Transverse colon (tissue), 4 donors: ENCODE measurements around the gene NCEH1.

Experiments used
- EP300 ChIP-seq: sonication (generic); formaldehyde crosslinking; IDR thresholded peaks from one replicate; pipeline ENCODE4 v1.6.1; 2017; ENCODE audit warnings: antibody characterized with exemption, low read depth
- POLR2A ChIP-seq: fragments of 450-650 bp; IDR thresholded peaks from one replicate; pipeline ENCODE4 v1.6.1; 2016; ENCODE audit warnings: antibody characterized with exemption, mild to moderate bottlenecking, moderate library complexity
- POLR2AphosphoS5 ChIP-seq, 3 donors: sonication (generic); formaldehyde crosslinking; IDR thresholded peaks; one replicate each; pipeline ENCODE4 v1.6.1; 2016; ENCODE audit warnings: antibody characterized with exemption in 3 of 3
- TF ChIP-seq, protein P1 (sequence below), 5 experiments: fragments of 200-600 bp in 3 of 5; fragments of 450-650 bp in 2 of 5; sonication (generic) in 3 of 5; IDR thresholded peaks; 1 replicate in 2 of 5; 2 replicates in 3 of 5; pipeline ENCODE4 v1.5.1; 2016 to 2017; ENCODE audit warnings: antibody characterized with exemption in 5 of 5, inconsistent platforms in 3 of 5, mild to moderate bottlenecking in 2 of 5, moderate library complexity in 1 of 5

DNA sequence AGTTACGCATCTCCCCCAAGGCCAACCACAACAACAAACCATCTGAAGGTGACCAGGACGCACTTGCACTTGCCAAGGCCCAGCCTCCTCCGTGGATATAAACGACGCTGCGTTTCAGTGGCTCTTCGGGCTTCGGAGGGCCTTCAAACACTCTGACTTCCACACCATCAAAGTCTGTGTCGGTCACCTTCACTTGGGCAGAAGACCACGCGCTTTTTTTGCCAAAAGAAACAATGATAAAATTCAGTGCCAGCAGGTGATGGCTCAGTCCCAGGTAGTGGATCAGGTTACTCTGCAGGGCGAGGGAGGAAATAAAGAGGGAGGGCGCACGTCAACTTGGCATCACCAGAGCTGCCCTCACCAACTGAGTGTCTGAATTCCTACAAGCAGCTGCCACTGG lies 63.0 kb downstream of the NCEH1 start:
- TF ChIP-seq, protein P1, sequence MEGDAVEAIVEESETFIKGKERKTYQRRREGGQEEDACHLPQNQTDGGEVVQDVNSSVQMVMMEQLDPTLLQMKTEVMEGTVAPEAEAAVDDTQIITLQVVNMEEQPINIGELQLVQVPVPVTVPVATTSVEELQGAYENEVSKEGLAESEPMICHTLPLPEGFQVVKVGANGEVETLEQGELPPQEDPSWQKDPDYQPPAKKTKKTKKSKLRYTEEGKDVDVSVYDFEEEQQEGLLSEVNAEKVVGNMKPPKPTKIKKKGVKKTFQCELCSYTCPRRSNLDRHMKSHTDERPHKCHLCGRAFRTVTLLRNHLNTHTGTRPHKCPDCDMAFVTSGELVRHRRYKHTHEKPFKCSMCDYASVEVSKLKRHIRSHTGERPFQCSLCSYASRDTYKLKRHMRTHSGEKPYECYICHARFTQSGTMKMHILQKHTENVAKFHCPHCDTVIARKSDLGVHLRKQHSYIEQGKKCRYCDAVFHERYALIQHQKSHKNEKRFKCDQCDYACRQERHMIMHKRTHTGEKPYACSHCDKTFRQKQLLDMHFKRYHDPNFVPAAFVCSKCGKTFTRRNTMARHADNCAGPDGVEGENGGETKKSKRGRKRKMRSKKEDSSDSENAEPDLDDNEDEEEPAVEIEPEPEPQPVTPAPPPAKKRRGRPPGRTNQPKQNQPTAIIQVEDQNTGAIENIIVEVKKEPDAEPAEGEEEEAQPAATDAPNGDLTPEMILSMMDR (IDR thresholded peaks at IDR 0.05): no peak
- TF ChIP-seq POLR2AphosphoS5 (IDR thresholded peaks at IDR 0.05) (no peak), POLR2A (no peak), EP300 (no peak)
